ENCODE results near the gene APOF. TPM values are rescaled to one million over a fixed set of nuclear protein-coding genes. Genes with fewer than 3 reads are reported as not detected.

APOF gene
- total and polyA plus RNA-seq, 2 of the 13 experiments (the other 11 are each of a cell fraction or from before 2014, with no cell fraction given) = 3.3 to 23.9 TPM

- TF ChIP-seq ATF7 (IDR thresholded peaks at IDR 0.05) (peak; percentile 35; the same call in 1 of the 2 replicates), ATF7 (CRISPR knock-in tag; IDR thresholded peaks at IDR 0.05) (no peak), CEBPG (CRISPR knock-in tag; IDR thresholded peaks at IDR 0.05) (0 out of 2 replicates have a peak, but pooled peaks have one; percentile 9), HNRNPK (IDR thresholded peaks at IDR 0.05; ENCODE audit: low read depth, low read length, poor library complexity, severe bottlenecking) (no peak), CEBPB (IDR thresholded peaks at IDR 0.05; ENCODE audit: borderline replicate concordance, low read depth, low read length) (peak; percentile 31; the same call in 1 of the 2 replicates), ZNF644 (CRISPR knock-in tag; IDR thresholded peaks at IDR 0.05; ENCODE audit: low read depth) (no peak)
- TF ChIP-seq, protein P1, sequence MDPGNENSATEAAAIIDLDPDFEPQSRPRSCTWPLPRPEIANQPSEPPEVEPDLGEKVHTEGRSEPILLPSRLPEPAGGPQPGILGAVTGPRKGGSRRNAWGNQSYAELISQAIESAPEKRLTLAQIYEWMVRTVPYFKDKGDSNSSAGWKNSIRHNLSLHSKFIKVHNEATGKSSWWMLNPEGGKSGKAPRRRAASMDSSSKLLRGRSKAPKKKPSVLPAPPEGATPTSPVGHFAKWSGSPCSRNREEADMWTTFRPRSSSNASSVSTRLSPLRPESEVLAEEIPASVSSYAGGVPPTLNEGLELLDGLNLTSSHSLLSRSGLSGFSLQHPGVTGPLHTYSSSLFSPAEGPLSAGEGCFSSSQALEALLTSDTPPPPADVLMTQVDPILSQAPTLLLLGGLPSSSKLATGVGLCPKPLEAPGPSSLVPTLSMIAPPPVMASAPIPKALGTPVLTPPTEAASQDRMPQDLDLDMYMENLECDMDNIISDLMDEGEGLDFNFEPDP (CRISPR knock-in tag; conservative IDR thresholded peaks at IDR 0.05) = no peak
- ChIA-PET CTCF (ENCODE audit: low intra/inter-chr PET ratio, low total read pairs) (no interaction called here), POLR2A (interaction anchor here (0.9 kb wide), 1 partner anchor 13 kb away, joined by 4 read pairs; the partner anchor contains the start of gene PAN2)
- no peaks in the 10 kb centered on the region for H3K79me2 ChIP-seq (ENCODE audit: insufficient read depth, low read length)
- H3K27me3 ChIP-seq (ENCODE audit: control insufficient read depth in 1 of 2, insufficient read depth in 2 of 2, low read length in 2 of 2) = no peaks in the 10 kb centered on the region
- no peaks in the 10 kb centered on the region for H4K20me1 ChIP-seq (ENCODE audit: insufficient read depth, low read length)
- peaks cover 25% of the 10 kb centered on the region for H3K4me1 ChIP-seq (ENCODE audit: insufficient read depth, low read length)
- H3K9ac ChIP-seq (ENCODE audit: insufficient read depth, low read depth, low read length) = no peak overlapping the region
- intact Hi-C loops (cut with micrococcal nuclease; ENCODE audit: unreplicated experiment) (no loop called here), in situ Hi-C loops (cut with HindIII; ENCODE audit: extremely low pct_ligation_motif_present, low pct_unique_long_range_greater_than_20kb) (no loop called here)
- no peak for ATAC-seq
- no peak for FAIRE-seq
- no peak overlapping the region for H3K4me2 ChIP-seq (ENCODE audit: low read depth, low read length)
- 93% methylated on average over 2 of the region's 2 CpGs for WGBS (ENCODE audit: low lambda C conversion rate)
- H3K4me3 ChIP-seq (replicated peaks in 1 of 3; ENCODE audit: insufficient read depth in 1 of 3, low read depth in 2 of 3, low read length in 3 of 3) = no peak overlapping the region
- H3K36me3 ChIP-seq (replicated peaks in 1 of 2; ENCODE audit: control insufficient read depth in 1 of 2, insufficient read depth in 2 of 2, low read length in 2 of 2) = peaks cover 13 to 46% of the 10 kb centered on the region in 2 experiments; a peak in 4 of 5 replicates
- no TSS peak for BruUV-seq (replicated peaks)
- H3K9me3 ChIP-seq (ENCODE audit: low read length) = no peaks in the 10 kb centered on the region
- no peak overlapping the region for H2AFZ ChIP-seq (ENCODE audit: low read length)
- DNase-seq (ENCODE audit: low spot score) = no peak
- no peak overlapping the region for H3K27ac ChIP-seq (ENCODE audit: extremely low read length, insufficient read depth, low read length)
Observed at GRCh38 chr12:56321027-56321426, 41.6 kb downstream of the APOF start.

DNA sequence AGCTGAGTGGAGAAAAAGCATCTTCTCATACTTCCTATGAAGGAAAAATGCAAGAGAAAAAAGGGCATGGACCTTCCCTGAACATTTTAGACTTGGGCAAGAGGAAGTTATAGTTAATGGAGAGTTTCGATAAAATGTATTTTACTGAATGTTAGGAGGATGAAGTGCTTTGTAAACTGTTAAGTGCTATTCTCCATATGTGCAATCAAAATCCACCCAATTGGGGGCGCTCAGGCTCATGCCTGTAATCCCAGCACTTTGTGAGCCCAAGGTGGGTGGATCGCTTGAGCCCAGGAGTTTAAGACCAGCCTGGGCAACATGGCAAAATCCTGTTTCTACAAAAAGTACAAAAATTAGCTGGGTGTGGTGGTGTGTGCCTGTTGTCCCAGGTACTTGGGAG lies 45.0 kb downstream of the APOF start:
- peaks cover 24% of the 10 kb centered on the region for H3K4me1 ChIP-seq (ENCODE audit: insufficient read depth, low read length)
- H4K20me1 ChIP-seq (ENCODE audit: insufficient read depth, low read length) = no peaks in the 10 kb centered on the region
- H3K36me3 ChIP-seq (replicated peaks in 1 of 2; ENCODE audit: control insufficient read depth in 1 of 2, insufficient read depth in 2 of 2, low read length in 2 of 2) = peaks cover 4 to 17% of the 10 kb centered on the region in 2 experiments; a peak in 3 of 5 replicates
- no peaks in the 10 kb centered on the region; a peak in 1 of 5 replicates for H3K27me3 ChIP-seq (ENCODE audit: control insufficient read depth in 1 of 2, insufficient read depth in 2 of 2, low read length in 2 of 2)
- POLR2A ChIA-PET = interaction anchor here (3.8 kb wide), 1 partner anchor 16 kb away, joined by 71 read pairs; the partner anchor contains the start of gene PAN2
- in situ Hi-C loops (cut with HindIII; ENCODE audit: extremely low pct_ligation_motif_present, low pct_unique_long_range_greater_than_20kb) = loop anchor here (5.0 kb wide), 1 partner anchor 145 kb away; no protein-coding TSS in a partner anchor
- H3K79me2 ChIP-seq (ENCODE audit: insufficient read depth, low read length) = peaks cover 17% of the 10 kb centered on the region
- no peak overlapping the region for H2AFZ ChIP-seq (ENCODE audit: low read length)
- 94% methylated on average over 3 of the region's 3 CpGs for WGBS (ENCODE audit: low lambda C conversion rate)
- H3K9me3 ChIP-seq (ENCODE audit: low read length) = no peaks in the 10 kb centered on the region
- H3K27ac ChIP-seq (ENCODE audit: extremely low read length, insufficient read depth, low read length) = no peak overlapping the region
- no peak overlapping the region for H3K9ac ChIP-seq (ENCODE audit: insufficient read depth, low read depth, low read length)
- no peak overlapping the region for H3K4me3 ChIP-seq (replicated peaks in 1 of 3; ENCODE audit: insufficient read depth in 1 of 3, low read depth in 2 of 3, low read length in 3 of 3)
- no peak overlapping the region for H3K4me2 ChIP-seq (ENCODE audit: low read depth, low read length)
- ATAC-seq (no peak), FAIRE-seq (no peak), DNase-seq (ENCODE audit: low spot score) (no peak)
- intact Hi-C loops (cut with micrococcal nuclease; ENCODE audit: unreplicated experiment) = loop anchor here (2.0 kb wide), 1 partner anchor 17 kb away; the partner anchor contains the start of gene CS
- TF ChIP-seq ZNF792 (CRISPR knock-in tag; IDR thresholded peaks at IDR 0.05) = no peak
- TF ChIP-seq, protein P2, sequence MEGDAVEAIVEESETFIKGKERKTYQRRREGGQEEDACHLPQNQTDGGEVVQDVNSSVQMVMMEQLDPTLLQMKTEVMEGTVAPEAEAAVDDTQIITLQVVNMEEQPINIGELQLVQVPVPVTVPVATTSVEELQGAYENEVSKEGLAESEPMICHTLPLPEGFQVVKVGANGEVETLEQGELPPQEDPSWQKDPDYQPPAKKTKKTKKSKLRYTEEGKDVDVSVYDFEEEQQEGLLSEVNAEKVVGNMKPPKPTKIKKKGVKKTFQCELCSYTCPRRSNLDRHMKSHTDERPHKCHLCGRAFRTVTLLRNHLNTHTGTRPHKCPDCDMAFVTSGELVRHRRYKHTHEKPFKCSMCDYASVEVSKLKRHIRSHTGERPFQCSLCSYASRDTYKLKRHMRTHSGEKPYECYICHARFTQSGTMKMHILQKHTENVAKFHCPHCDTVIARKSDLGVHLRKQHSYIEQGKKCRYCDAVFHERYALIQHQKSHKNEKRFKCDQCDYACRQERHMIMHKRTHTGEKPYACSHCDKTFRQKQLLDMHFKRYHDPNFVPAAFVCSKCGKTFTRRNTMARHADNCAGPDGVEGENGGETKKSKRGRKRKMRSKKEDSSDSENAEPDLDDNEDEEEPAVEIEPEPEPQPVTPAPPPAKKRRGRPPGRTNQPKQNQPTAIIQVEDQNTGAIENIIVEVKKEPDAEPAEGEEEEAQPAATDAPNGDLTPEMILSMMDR (CRISPR knock-in tag; IDR thresholded peaks at IDR 0.05) = peak; percentile 14; the same call in 1 of the 2 replicates
- peak; percentile 32; the same call in 1 of the 2 replicates for TF ChIP-seq STAG1 (CRISPR knock-in tag; IDR thresholded peaks at IDR 0.05)
- TF ChIP-seq TRIM24 (CRISPR knock-in tag; IDR thresholded peaks at IDR 0.05) = no peak
- TF ChIP-seq ZSCAN5A (CRISPR knock-in tag; IDR thresholded peaks at IDR 0.05; ENCODE audit: borderline replicate concordance) = no peak
- TF ChIP-seq GABPA (IDR thresholded peaks at IDR 0.05; ENCODE audit: low read depth, low read length) = no peak
- no peak for TF ChIP-seq GABPA (CRISPR knock-in tag; IDR thresholded peaks at IDR 0.05; ENCODE audit: low read depth)
- TF ChIP-seq THAP11 (CRISPR knock-in tag; IDR thresholded peaks at IDR 0.05) = no peak
- CTCF ChIA-PET (ENCODE audit: low intra/inter-chr PET ratio, low total read pairs) = no interaction called here
- no TSS peak for BruUV-seq (replicated peaks)
